OCI-LY3 (cell line): ENCODE measurements around the gene COLEC11.
"Not testable (repeated sequence)": the region's sequence is repeated elsewhere in the genome, so short reads cannot be mapped to it uniquely, and the experiment has no call there.

Source experiments
- H2AFZ ChIP-seq: fragments of 200-600, 300-600 bp; shearing (Covaris generic); 2 replicates; pipeline ENCODE4 v1.6.0; 2014; ENCODE audit warnings: antibody characterized with exemption, low read depth, low read length
- H3K27ac ChIP-seq: fragments of 200-600, 300-600 bp; sonication (generic); 2 replicates; pipeline ENCODE4 v1.5.1; 2014; ENCODE audit warnings: mild to moderate bottlenecking, low read length, moderate library complexity, mixed read lengths
- H3K27me3 ChIP-seq: fragments of 200-600, 300-600 bp; sonication (generic); 2 replicates; pipeline ENCODE4 v1.6.1; 2014; ENCODE audit warnings: low read depth, low read length, mixed read lengths
- H3K36me3 ChIP-seq: fragments of 200-600, 300-600 bp; sonication (generic); replicated peaks from 2 replicates; pipeline ENCODE3; 2014; ENCODE audit warnings: low read depth, low read length, mixed read lengths
- H3K4me1 ChIP-seq: fragments of 300-600, 200-600 bp; sonication (generic); 2 replicates; pipeline ENCODE4 v1.6.1; 2014; ENCODE audit warnings: low read length, mixed read lengths
- H3K4me2 ChIP-seq: fragments of 200-600, 300-600 bp; sonication (generic); 2 replicates; pipeline ENCODE4 v1.6.1; 2014; ENCODE audit warnings: low read length, mixed read lengths
- H3K4me3 ChIP-seq: fragments of 300-600, 200-600 bp; sonication (generic); 2 replicates; pipeline ENCODE4 v1.5.1; 2014; ENCODE audit warnings: antibody characterized with exemption, mild to moderate bottlenecking, low read length, moderate library complexity
- H3K79me2 ChIP-seq: fragments of 300-600, 200-600 bp; shearing (Covaris generic); 2 replicates; pipeline ENCODE4 v1.6.1; 2014; ENCODE audit warnings: mild to moderate bottlenecking, low read length, mixed read lengths
- H3K9ac ChIP-seq: fragments of 300-600, 200-600 bp; shearing (Covaris generic); 2 replicates; pipeline ENCODE4 v1.6.0; 2014; ENCODE audit warnings: mild to moderate bottlenecking, low read length, moderate library complexity
- H3K9me3 ChIP-seq: fragments of 200-600, 300-600 bp; shearing (Covaris generic); 2 replicates; pipeline ENCODE4 v1.6.1; 2014; ENCODE audit warnings: low read length, mixed read lengths; ENCODE audit not compliant: insufficient read depth
- H4K20me1 ChIP-seq: fragments of 200-600, 300-600 bp; sonication (generic); 2 replicates; pipeline ENCODE4 v1.6.1; 2016; ENCODE audit warnings: low read length, mixed read lengths; ENCODE audit not compliant: insufficient read depth
- CTCF ChIP-seq: fragments of 200-600, 300-600 bp; sonication (generic); IDR thresholded peaks from 2 replicates; pipeline ENCODE4 v1.5.1; 2014; ENCODE audit warnings: antibody characterized with exemption, low read length, low read depth
- EZH2phosphoT487 ChIP-seq: fragments of 200-600 bp; shearing (Covaris generic); IDR thresholded peaks from 2 replicates; pipeline ENCODE4 v1.6.1; 2018; ENCODE audit warnings: antibody characterized with exemption, mixed run types, low read depth

The COLEC11 gene

GRCh38 chr2:3610881-3611505 is 16.1 kb downstream of the COLEC11 start:
- H2AFZ ChIP-seq, result no peak overlapping the region
- no peak overlapping the region for H3K4me3 ChIP-seq
- no peak for TF ChIP-seq EZH2phosphoT487
- no peak for TF ChIP-seq CTCF
- H3K4me2 ChIP-seq, result no peak overlapping the region
- H4K20me1 ChIP-seq, result no peaks in the 10 kb centered on the region
- peaks cover 11% of the 10 kb centered on the region for H3K4me1 ChIP-seq
- no peak overlapping the region for H3K9ac ChIP-seq
- no peaks in the 10 kb centered on the region for H3K27me3 ChIP-seq
- no peaks in the 10 kb centered on the region for H3K79me2 ChIP-seq
- no peaks in the 10 kb centered on the region; the same call in 1 of the 2 replicates for H3K9me3 ChIP-seq
- H3K36me3 ChIP-seq, result no peaks in the 10 kb centered on the region
- no peak overlapping the region for H3K27ac ChIP-seq

GRCh38 chr2:3611589-3611988 is 16.7 kb downstream of the COLEC11 start:
- Histone ChIP-seq H3K4me1 (peaks cover 11% of the 10 kb centered on the region), H3K4me2 (no peak overlapping the region), H3K4me3 (no peak overlapping the region), H3K9ac (no peak overlapping the region), H2AFZ (no peak overlapping the region), H3K27me3 (no peaks in the 10 kb centered on the region), H4K20me1 (no peaks in the 10 kb centered on the region), H3K9me3 (no peaks in the 10 kb centered on the region; the same call in 1 of the 2 replicates), H3K79me2 (no peaks in the 10 kb centered on the region), H3K27ac (no peak overlapping the region), H3K36me3 (no peaks in the 10 kb centered on the region)
- TF ChIP-seq CTCF (no peak), EZH2phosphoT487 (no peak)

- Histone ChIP-seq H3K4me1 (peaks cover 11% of the 10 kb centered on the region), H3K9me3 (no peaks in the 10 kb centered on the region; the same call in 1 of the 2 replicates), H4K20me1 (no peaks in the 10 kb centered on the region), H2AFZ (no peak overlapping the region), H3K27me3 (no peaks in the 10 kb centered on the region), H3K4me3 (no peak overlapping the region), H3K4me2 (no peak overlapping the region), H3K79me2 (no peaks in the 10 kb centered on the region), H3K9ac (no peak overlapping the region), H3K36me3 (no peaks in the 10 kb centered on the region), H3K27ac (no peak overlapping the region)
- TF ChIP-seq CTCF, result no peak
- no peak for TF ChIP-seq EZH2phosphoT487
Observed at GRCh38 chr2:3612639-3613523, 18.0 kb downstream of the COLEC11 start.

GRCh38 chr2:3613524-3613905 is 18.6 kb downstream of the COLEC11 start:
- H3K4me2 ChIP-seq, result no peak overlapping the region
- H3K36me3 ChIP-seq, result no peaks in the 10 kb centered on the region
- no peak overlapping the region for H3K9ac ChIP-seq
- peaks cover 3% of the 10 kb centered on the region; the same call in 1 of the 2 replicates for H3K9me3 ChIP-seq
- peaks cover 11% of the 10 kb centered on the region for H3K4me1 ChIP-seq
- no peak overlapping the region for H2AFZ ChIP-seq
- no peak overlapping the region for H3K27ac ChIP-seq
- H4K20me1 ChIP-seq, result no peaks in the 10 kb centered on the region
- TF ChIP-seq CTCF (no peak), EZH2phosphoT487 (no peak)
- H3K4me3 ChIP-seq, result no peak overlapping the region
- no peaks in the 10 kb centered on the region for H3K27me3 ChIP-seq
- H3K79me2 ChIP-seq, result no peaks in the 10 kb centered on the region

GRCh38 chr2:3614743-3615142 is 19.8 kb downstream of the COLEC11 start:
- H3K9me3 ChIP-seq, H3K27me3 ChIP-seq, H3K36me3 ChIP-seq, H3K4me3 ChIP-seq, H4K20me1 ChIP-seq, H3K9ac ChIP-seq, H3K79me2 ChIP-seq, H3K4me2 ChIP-seq, H2AFZ ChIP-seq, H3K4me1 ChIP-seq, H3K27ac ChIP-seq: not testable (repeated sequence)
